Stimulated activated CD8-positive, alpha-beta memory T cell treated with anti-CD3 and anti-CD28 coated beads, Interleukin-2, amount 100 ng/mL, for 48 hours (primary cell): ENCODE measurements around the gene SLC6A5.

Experiments
- DNase-seq, 2 donors: peaks; one replicate each; pipeline ENCODE4 v3.0.0-alpha.2; 2020; ENCODE audit warnings: low read depth in 2 of 2

The SLC6A5 gene

GRCh38 chr11:20668844-20669819, 69.7 kb downstream of the SLC6A5 start, which contains the start of gene NELL1:
TSS of gene NELL1 (plus strand) at chr11:20669586.
- no peak for DNase-seq

GRCh38 chr11:20669820-20670684, 70.6 kb downstream of the SLC6A5 start:
- DNase-seq = no peak

GRCh38 chr11:20670932-20671403, 71.6 kb downstream of the SLC6A5 start:
- no peak for DNase-seq

- DNase-seq = no peak
Observed at GRCh38 chr11:20671856-20672546, 72.6 kb downstream of the SLC6A5 start.

GRCh38 chr11:20672575-20672974, 73.2 kb downstream of the SLC6A5 start:
- DNase-seq = no peak

- DNase-seq = no peak
Observed at GRCh38 chr11:20676658-20677057, 77.2 kb downstream of the SLC6A5 start.

- no peak for DNase-seq
Observed at GRCh38 chr11:20688761-20689160, 89.4 kb downstream of the SLC6A5 start.

GRCh38 chr11:20707876-20708275, 108.5 kb downstream of the SLC6A5 start:
- no peak for DNase-seq
